Eye (tissue), 1 donor: ENCODE data around the gene IDH3A.

ENCODE experiments used
- DNase-seq: peaks from one replicate; pipeline ENCODE4 v3.0.0-alpha.2; 2015

Gene IDH3A

GRCh38 chr15:78204351-78205309 lies 55.5 kb downstream of the IDH3A start:
- DNase-seq: peak; percentile 37

GRCh38 chr15:78205337-78205736 lies 56.2 kb downstream of the IDH3A start:
- no peak for DNase-seq

GRCh38 chr15:78205856-78206255 lies 56.7 kb downstream of the IDH3A start:
- DNase-seq: no peak

- no peak for DNase-seq
Observed at GRCh38 chr15:78206326-78207109, 57.4 kb downstream of the IDH3A start.

- DNase-seq: no peak
Observed at GRCh38 chr15:78207110-78207458, 57.9 kb downstream of the IDH3A start.

GRCh38 chr15:78207641-78208340 lies 58.6 kb downstream of the IDH3A start:
- DNase-seq: no peak

- no peak for DNase-seq
Observed at GRCh38 chr15:78208341-78208844, 59.2 kb downstream of the IDH3A start.

- DNase-seq: no peak
Observed at GRCh38 chr15:78208887-78209645, 59.9 kb downstream of the IDH3A start.

- no peak for DNase-seq
Observed at GRCh38 chr15:78209646-78210348, 60.6 kb downstream of the IDH3A start.

- DNase-seq: no peak
Observed at GRCh38 chr15:78210349-78210717, 61.2 kb downstream of the IDH3A start.

- no peak for DNase-seq
Observed at GRCh38 chr15:78211189-78211921, 62.2 kb downstream of the IDH3A start.

- no peak for DNase-seq
Observed at GRCh38 chr15:78212008-78212407, 62.8 kb downstream of the IDH3A start.

GRCh38 chr15:78212546-78213424 lies 63.6 kb downstream of the IDH3A start:
- DNase-seq: no peak

GRCh38 chr15:78213425-78213750 lies 64.2 kb downstream of the IDH3A start:
- no peak for DNase-seq

- no peak for DNase-seq
Observed at GRCh38 chr15:78213956-78214355, 64.8 kb downstream of the IDH3A start.

- DNase-seq: no peak
Observed at GRCh38 chr15:78216276-78217104, 67.3 kb downstream of the IDH3A start.

- no peak for DNase-seq
Observed at GRCh38 chr15:78220713-78221112, 71.6 kb downstream of the IDH3A start.
